Measurements from ENCODE around the gene SIKE1.
"Not testable (repeated sequence)": the region's sequence is repeated elsewhere in the genome, so short reads cannot be mapped to it uniquely, and the experiment has no call there.

SIKE1 gene

GRCh38 chr1:114780344-114781226, at the start of gene SIKE1:
SIKE1 (minus strand) TSS chr1:114780685; CDS start chr1:114780607, 78 bp downstream.
- no peak for FAIRE-seq

- not testable (repeated sequence) for FAIRE-seq
Observed at GRCh38 chr1:114830075-114830474, 49.6 kb upstream of the SIKE1 start.

- FAIRE-seq: no peak
Observed at GRCh38 chr1:114828251-114828650, 47.8 kb upstream of the SIKE1 start.

GRCh38 chr1:114821978-114822377, 41.5 kb upstream of the SIKE1 start:
- no peak for FAIRE-seq

- FAIRE-seq: no peak
Observed at GRCh38 chr1:114820392-114820791, 39.9 kb upstream of the SIKE1 start.

- no peak for FAIRE-seq
Observed at GRCh38 chr1:114819869-114820268, 39.4 kb upstream of the SIKE1 start.

- FAIRE-seq: not testable (repeated sequence)
Observed at GRCh38 chr1:114804449-114804848, 24.0 kb upstream of the SIKE1 start.

GRCh38 chr1:114803001-114803400, 22.5 kb upstream of the SIKE1 start:
- no peak for FAIRE-seq

- no peak for FAIRE-seq
Observed at GRCh38 chr1:114794038-114794437, 13.6 kb upstream of the SIKE1 start.

GRCh38 chr1:114790581-114790980, 10.1 kb upstream of the SIKE1 start:
- not testable (repeated sequence) for FAIRE-seq

- FAIRE-seq: not testable (repeated sequence)
Observed at GRCh38 chr1:114786440-114786839, 6.0 kb upstream of the SIKE1 start.

GRCh38 chr1:114782476-114782875, 2.0 kb upstream of the SIKE1 start:
- no peak for FAIRE-seq

- no peak for FAIRE-seq
Observed at GRCh38 chr1:114779722-114780121, 763 bp downstream of the SIKE1 start.

- not testable (repeated sequence) for FAIRE-seq
Observed at GRCh38 chr1:114776726-114777125, 3.8 kb downstream of the SIKE1 start.

- FAIRE-seq: no peak
Observed at GRCh38 chr1:114771992-114772391, 8.5 kb downstream of the SIKE1 start.

- FAIRE-seq: no peak
Observed at GRCh38 chr1:114770989-114771388, 9.5 kb downstream of the SIKE1 start.

- no peak for FAIRE-seq
Observed at GRCh38 chr1:114764689-114765088, 15.8 kb downstream of the SIKE1 start.

GRCh38 chr1:114758256-114758832, 22.1 kb downstream of the SIKE1 start:
- no peak for FAIRE-seq

GRCh38 chr1:114757455-114758255, 22.8 kb downstream of the SIKE1 start, which contains the start of gene CSDE1:
CSDE1 (minus strand) TSS chr1:114757984; CDS start chr1:114739890, 18,094 bp downstream.
- peak; percentile 92 for FAIRE-seq

- no peak for FAIRE-seq
Observed at GRCh38 chr1:114756949-114757454, 23.5 kb downstream of the SIKE1 start.

GRCh38 chr1:114756009-114756892, 24.2 kb downstream of the SIKE1 start:
- FAIRE-seq: no peak

Data from A204.1 (cell line).